GM19351 (cell line): Measurements from ENCODE around the gene TMEM120A.

Experiments
- ATAC-seq: cut with Tn5 transposase; IDR thresholded peaks from one replicate; pipeline ENCODE4 v1.9.1; 2021; ENCODE audit warnings: mild to moderate bottlenecking, moderate library complexity; ENCODE audit not compliant: unreplicated experiment

The TMEM120A gene

DNA sequence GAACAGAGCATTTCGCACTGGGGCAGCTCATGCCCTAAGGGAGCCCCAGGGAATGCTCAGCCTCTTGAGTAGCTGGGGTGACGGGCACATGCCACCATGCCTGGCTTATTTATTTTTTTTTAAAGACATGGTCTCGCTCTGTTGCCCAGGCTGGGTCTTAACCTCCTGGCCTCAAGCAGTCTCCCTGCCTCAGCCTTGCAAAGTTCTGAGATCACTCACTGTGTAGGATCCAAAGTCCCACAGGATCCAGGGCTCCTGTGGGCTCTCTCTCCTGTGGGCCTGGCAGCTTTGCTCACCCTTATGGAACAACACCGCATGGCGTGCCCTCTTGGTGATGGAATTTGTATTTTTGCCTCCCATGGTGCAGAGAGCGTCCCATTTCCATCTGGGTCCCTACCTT is 34.0 kb downstream of the TMEM120A start:
- no peak for ATAC-seq

DNA sequence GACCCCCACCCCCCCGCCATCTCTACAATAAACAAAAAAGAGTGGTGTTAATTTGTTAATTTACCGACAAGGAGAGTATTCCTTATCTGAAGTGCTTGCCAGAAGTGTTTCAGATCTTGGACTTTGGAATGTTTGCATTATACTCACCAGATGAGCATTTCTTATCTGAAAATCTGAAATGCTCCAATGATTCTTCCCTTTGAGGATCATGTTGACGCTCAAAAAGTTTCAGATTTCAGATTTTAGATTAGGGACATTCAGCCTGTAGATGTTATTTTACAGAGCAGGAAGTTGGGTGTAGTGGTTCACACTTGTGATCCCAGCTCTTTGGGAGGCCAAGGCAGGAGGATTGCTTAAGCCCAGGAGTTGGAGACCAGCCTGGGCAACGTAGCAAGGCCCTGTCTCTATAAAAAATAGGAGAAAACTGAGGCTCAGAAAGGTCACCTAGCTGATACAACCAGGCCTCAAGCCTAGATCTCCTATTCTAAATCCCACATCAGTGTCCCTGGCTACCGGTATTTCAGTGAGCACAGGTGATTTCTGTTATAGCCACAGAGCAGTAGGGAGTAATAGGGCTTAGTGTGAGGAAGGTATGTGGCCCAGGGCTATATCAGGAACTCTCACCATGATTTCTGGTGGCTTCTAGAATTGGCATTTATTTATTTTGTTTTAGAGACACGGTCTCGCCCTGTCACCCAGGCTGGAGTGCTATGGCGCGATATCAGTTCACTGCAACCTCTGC is 35.4 kb downstream of the TMEM120A start:
- ATAC-seq: no peak

DNA sequence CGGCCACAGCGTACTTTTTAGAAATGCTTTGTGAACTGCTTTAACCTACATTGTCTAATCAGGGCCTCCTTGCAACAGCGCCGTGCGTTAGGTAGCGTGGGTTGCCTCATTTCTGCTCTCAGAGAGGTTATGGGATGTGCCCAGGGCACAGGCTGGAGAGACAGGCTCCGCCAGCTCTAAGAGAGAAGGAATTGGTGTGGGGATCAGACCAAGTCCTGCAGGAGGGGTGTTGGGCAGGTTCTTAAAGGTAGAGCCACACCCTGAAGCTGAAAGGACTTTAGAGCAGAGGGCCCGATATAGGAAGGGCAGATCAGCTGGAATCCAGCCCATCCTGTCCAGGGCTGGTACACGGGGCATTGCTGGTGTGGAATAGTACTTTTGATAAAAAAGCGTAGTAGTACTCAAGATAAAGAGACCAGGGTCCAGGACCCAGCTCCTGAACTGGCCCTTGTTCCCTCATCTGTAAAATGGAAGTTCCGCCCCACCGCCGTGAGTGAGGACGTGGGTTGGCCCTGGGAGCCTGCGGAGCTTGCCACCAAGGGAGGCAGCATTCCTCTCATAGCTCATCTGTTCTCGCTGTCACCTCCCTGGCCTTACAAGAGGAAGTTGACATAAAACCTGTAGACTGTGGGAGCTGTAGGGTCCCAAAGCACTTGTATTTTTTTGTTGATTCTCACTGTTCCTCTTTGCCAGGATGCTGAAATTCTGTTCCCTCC is 37.2 kb downstream of the TMEM120A start:
- ATAC-seq: no peak

DNA sequence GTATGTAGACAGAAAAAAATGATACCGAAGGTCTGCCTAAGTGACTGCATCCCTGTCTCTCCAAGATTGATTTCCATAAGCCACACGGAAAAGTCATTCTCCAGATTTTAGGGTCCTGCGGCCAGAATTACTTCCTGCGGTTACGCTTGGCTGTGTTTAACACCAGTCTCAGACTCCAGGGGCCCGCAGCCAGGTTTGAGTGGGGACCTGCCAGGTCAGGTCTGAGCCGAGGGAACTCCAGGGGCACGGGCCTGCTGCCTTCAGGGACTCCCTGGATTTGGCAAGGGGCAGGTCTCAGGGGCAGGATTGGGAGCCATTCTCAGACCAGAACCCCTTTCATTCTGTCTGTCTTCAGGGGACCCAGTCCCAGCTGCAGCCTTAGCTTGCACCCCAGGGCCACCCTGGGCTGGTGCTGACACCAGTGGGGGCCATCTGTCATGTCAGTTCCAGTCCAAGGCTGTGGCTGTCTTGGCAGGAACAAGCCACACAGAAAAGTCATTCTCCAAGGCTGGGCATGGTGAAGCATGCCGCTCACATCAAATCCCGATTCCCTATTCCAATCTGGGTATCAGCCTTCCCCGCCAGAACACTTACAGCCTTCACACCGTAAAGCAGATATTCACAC is 39.0 kb downstream of the TMEM120A start:
- ATAC-seq: no peak

DNA sequence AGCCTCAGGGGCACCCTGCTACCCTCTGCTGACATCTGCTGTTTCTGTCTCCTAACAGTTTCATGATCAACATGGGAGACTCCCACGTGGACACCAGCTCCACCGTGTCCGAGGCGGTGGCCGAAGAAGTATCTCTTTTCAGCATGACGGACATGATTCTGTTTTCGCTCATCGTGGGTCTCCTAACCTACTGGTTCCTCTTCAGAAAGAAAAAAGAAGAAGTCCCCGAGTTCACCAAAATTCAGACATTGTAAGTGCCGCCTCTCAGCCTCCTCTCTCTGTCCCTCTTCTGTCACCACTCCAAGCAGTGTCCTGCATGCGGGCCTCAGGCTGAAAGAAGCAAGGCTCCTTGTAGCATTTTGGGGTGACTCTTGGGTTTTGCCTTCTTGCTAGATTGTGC is 40.5 kb downstream of the TMEM120A start:
- no peak for ATAC-seq

DNA sequence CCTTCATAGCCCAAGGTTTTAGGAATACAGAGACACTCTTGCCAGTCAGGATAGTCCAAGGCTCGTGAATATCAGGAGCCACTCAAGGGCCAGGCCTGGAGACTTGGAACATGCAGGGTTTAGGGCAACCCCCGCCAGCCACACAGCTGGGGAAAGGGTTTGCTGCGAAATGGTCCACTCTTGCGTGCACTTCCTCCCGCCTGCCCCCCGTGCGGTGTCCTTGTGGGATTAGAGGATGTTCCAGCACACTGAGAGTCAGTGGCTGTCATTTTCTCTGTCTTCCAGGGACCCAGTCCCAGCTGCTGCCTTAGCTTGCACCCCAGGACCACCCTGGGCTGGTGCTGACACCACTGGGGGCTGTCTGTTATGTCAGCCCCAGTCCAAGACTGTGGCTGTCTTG is 41.0 kb downstream of the TMEM120A start:
- no peak for ATAC-seq

DNA sequence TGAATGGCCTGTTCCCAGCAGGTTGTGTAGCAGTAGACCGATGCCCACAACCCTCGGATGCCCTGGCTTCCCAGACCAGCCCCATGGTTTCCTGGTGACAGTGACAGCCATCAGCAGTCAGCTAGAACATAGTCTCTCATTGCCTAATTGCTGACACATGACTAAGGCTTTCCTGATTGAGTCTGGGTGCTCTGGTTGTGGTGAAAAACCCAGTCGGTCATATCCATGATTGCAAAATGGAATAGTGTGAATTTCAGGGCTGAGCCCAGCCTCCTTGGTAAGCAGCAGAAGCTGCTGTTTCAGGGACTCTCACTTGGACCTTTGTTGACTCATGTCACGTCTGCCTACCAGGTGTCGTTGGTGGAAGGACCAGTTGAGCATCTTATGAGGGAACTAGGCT is 42.9 kb downstream of the TMEM120A start:
- no peak for ATAC-seq

DNA sequence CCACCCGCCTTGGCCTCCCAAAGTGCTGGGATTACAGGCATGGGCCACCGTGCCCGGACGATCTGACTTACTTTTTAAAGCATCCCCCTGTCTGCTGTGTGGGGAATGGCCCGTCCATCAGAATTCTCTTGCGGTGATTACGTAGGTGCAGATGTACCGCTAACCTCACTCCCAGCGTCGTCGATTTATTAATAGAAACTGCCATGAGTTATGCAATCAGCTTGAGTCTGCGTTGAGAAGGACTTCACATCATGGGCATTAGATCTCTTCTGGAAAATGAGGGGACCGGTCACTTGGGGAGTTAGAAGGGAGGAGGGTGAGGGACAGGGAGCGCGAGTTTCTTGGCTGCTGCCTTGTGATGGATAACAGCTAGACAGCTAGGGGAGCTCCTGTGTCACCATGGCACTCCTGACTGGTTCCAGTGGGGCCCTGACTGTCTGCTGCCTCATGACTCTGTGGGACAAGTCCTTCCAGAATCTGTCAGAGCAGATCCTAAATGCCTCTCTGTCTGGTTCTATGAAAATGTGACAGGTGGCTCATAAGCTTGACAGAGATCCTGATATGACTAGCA is 44.2 kb downstream of the TMEM120A start:
- no peak for ATAC-seq

DNA sequence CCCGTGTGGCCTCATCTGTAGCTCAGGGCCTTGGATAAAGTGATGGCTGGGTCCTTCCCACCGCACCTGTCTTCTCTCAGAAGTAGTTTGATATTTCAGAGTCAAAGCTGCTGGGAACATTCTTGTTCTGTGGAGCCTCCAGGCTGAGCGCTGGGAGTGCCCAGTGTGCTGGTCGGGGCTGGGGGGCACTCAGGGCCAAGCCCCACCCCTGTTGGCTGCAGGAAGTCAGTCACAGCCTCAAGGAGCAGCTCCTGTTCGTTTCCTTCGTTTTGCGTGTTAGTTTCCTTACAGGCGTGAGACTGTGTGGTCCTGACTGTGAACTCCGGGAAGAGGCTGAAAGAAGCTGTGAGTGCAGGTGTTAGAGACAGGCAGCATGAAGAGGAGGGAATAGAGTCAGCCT is 46.2 kb downstream of the TMEM120A start:
- no peak for ATAC-seq

DNA sequence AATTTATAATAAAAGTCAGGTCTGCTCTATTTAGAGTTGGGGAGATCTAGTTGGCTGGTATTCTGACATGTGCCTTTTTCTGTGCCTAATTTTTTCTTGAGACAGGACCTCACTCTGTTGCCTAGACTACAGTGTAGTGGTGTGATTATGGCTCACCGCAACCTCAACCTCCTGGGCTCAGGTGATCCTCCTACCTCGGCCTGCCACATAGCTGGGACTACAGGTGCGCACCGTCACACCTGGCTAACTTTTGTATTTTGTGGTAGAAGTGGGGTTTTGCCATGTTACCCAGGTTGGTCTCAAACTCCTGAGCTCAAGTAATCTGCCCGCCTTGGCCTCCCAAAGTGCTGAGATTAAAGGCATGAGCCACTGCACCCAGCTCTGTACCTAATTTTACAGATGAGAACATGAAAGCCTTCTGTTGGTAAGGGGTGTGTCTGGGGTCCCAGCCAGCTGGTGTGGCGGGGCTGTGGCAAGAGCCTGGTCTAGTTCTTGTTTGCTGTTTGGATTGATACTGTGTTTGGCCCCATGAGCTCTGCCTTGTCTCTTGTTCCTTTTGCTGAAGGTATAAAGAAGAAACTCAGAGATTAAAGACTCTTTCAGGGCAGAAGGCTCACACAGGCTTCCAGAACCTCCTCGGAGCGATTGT is 48.1 kb downstream of the TMEM120A start:
- ATAC-seq: no peak

DNA sequence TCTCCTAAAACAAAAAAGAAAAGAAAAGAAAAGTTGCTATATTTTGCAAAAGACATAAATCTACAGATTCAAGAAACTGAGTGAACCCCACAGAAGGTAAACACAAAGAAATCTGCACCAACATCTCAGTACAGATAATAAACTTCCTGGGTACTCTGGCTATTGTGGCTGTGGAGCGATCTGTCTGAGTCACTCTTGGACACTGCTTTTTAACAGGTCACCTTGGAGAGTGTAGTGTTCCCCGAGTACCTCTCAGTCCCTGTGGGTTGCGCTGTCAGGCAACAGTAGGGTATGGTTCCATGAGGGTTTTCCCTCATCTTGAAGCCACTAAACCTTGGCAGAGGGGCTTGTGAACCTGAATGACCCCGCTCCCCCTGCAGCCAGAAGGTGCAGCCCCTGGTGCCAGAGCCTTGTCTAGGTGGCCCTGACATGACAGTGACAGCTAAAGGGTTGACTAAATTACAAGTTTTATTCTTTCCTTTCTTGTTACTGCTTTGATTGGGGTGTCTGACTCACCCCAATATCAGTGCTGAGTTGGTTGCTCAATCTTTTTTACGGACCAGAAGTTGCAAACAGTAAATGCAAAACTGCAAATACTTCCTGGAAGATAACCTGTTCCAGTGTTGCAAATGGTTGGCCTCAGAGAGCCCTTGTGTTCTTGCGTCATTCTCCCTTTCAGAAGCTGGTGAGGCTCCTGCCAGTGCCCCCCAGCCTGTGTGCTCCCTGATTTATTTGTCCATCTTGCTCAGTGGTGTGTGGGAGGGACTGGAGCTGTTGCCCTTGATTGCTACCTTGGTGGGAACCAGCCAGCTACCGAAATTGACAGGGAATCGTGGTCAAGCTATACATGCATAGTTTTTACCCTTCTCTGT is 48.9 kb downstream of the TMEM120A start:
- ATAC-seq: no peak

DNA sequence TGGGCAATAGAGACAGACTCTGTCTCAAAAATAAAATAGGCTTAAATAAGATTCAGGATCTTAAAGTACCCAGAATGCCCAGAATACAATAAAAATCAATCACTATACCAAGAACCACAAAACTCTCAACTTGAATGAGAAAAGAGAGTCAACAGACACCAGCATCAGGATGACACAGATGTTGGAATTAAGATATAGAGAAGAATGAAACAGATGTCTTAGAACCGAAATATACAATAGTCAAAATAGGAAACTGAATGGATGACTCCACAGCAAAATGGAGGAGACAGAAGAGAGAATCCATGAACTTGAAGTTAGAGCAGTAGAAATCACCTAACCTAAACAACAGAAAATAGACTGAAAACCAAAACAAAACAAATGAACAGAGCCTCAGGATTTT is 49.9 kb downstream of the TMEM120A start:
- no peak for ATAC-seq

DNA sequence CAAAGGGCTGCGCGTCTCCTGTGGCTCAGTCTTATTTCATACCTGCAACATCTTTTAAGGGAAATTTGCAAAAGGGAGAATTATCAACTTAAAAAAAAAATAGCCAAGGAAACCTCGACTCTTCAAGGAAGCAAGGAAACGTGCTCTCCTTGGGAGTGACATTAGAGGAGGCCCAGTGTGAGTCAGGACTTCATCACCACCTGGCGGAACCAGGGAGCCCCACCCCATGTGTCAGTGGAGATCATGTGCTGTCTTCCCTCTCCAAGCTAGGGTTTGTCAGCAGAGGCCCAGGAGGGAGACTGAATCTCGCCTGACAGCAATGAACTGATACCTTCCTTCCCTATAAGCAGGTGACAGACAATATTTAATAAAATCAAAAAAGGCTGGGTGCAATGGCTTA is 50.5 kb downstream of the TMEM120A start:
- no peak for ATAC-seq

DNA sequence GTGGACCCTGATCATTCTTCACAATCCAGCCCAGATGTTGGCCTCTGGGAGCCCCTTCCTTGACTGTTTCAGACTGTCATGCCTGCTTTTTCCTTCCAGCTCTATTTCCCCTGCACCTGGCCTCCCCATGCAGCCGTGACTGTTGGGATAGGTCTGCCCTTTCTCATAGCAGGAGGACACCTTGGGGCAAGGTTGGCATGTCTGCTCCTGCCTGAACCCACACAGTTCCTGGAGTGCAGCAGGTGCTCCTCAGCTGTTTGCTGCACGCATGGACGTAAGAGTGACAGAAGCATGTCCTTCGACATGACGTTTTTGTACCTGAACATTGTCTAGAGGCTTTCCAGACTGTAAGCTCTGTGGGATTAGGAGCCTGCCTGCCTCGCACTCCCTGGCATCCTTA is 55.5 kb downstream of the TMEM120A start:
- ATAC-seq: no peak

DNA sequence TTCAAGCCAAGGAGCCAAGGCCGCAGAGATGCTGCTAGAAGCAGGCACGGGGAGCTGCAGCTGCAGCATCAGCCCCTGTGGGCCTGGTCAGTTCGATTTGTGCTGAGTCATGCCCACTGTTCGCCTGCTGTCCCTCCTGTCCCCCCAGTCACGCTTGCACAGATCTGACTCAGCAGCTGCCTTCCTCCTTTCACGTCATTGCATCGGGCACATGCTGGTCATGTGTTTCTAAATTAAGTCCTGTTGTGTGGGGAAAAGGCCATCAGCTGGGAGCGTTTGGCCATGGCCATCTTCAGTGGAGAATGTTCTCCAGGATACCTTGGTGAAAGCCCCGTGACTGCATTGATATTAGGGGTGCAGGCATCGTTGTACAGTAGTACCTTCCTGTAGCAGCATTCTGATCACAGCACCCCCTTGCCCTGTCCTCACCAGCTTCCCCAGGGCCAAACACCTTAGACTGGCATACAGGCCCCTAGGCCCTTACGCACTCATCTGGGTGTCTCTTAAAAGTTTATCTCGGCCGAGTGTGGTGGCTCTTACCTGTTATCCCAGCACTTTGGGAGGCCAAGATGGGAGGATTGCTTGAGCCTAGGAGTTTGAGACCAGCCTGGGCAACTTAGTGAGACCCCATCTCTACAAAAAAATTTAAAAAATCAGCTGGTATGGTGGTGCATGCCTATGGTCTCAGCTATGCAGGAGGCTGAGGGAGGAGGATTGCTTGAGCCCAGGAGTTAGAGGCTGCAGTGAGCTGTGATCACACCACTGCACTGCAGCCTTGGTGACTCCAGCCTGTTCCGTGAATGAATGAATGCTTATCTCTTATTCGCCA is 56.2 kb downstream of the TMEM120A start:
- ATAC-seq: no peak
